HL-60 (cell line): Measurements from ENCODE around the gene PSMC5.

Experiments used
- GABPA ChIP-seq: IDR thresholded peaks from 2 replicates; pipeline ENCODE4 v1.6.1; 2012; ENCODE audit warnings: low read depth
- POLR2AphosphoS5 ChIP-seq: IDR thresholded peaks from 2 replicates; pipeline ENCODE4 v1.6.1; 2012; ENCODE audit warnings: low read depth
- SPI1 ChIP-seq: IDR thresholded peaks from 2 replicates; pipeline ENCODE4 v1.6.1; 2012; ENCODE audit warnings: low read depth, mild to moderate bottlenecking, borderline replicate concordance
- TF ChIP-seq, protein P1 (sequence below): IDR thresholded peaks from one replicate; pipeline ENCODE4 v1.5.1; 2011; ENCODE audit warnings: low read length, control low read depth, inconsistent platforms; ENCODE audit not compliant: insufficient read depth
- TF ChIP-seq, protein P2 (sequence below): IDR thresholded peaks from 2 replicates; pipeline ENCODE4 v1.6.1; 2012; ENCODE audit warnings: low read depth; ENCODE audit not compliant: insufficient replicate concordance

DNA sequence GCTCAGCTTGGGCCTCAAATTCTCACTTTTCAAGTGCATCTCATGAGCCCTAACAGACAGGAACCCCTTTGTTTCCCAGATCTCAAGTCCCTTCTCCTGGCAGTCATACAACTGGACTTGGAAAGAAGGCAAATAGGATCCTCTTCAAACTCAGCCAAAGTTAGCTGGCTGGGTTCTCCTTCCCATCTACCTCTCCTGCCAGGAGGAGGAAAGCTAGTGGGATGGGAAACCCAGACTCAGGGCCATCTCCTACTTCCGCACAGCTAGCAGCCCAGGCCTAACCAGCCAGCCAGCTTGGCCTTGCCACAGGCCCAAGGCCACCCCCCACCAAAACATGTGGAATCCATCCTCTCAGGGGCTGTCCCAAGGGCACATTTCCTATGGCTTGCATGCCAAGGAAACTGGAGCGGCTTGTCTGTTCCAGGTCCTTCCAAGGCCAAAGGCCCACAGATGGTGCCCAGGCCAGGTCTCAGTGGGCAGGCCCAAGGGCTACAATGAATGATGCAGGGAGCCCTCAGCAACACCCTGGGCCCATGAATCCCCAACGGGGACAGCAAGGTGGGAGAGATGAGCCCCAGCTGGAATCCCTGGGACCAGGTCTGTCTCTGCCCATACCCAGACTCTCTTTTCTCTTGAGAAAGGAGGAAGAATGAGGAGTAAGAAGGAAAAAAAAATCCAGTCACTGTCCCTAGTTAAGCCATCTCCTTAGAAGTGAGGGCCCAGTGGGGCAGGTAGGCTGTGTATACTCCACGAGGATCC, 13.5 kb downstream of the PSMC5 start:
- TF ChIP-seq POLR2AphosphoS5 (no peak), SPI1 (no peak), GABPA (no peak)
- TF ChIP-seq, protein P1, sequence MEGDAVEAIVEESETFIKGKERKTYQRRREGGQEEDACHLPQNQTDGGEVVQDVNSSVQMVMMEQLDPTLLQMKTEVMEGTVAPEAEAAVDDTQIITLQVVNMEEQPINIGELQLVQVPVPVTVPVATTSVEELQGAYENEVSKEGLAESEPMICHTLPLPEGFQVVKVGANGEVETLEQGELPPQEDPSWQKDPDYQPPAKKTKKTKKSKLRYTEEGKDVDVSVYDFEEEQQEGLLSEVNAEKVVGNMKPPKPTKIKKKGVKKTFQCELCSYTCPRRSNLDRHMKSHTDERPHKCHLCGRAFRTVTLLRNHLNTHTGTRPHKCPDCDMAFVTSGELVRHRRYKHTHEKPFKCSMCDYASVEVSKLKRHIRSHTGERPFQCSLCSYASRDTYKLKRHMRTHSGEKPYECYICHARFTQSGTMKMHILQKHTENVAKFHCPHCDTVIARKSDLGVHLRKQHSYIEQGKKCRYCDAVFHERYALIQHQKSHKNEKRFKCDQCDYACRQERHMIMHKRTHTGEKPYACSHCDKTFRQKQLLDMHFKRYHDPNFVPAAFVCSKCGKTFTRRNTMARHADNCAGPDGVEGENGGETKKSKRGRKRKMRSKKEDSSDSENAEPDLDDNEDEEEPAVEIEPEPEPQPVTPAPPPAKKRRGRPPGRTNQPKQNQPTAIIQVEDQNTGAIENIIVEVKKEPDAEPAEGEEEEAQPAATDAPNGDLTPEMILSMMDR = no peak
- TF ChIP-seq, protein P2, sequence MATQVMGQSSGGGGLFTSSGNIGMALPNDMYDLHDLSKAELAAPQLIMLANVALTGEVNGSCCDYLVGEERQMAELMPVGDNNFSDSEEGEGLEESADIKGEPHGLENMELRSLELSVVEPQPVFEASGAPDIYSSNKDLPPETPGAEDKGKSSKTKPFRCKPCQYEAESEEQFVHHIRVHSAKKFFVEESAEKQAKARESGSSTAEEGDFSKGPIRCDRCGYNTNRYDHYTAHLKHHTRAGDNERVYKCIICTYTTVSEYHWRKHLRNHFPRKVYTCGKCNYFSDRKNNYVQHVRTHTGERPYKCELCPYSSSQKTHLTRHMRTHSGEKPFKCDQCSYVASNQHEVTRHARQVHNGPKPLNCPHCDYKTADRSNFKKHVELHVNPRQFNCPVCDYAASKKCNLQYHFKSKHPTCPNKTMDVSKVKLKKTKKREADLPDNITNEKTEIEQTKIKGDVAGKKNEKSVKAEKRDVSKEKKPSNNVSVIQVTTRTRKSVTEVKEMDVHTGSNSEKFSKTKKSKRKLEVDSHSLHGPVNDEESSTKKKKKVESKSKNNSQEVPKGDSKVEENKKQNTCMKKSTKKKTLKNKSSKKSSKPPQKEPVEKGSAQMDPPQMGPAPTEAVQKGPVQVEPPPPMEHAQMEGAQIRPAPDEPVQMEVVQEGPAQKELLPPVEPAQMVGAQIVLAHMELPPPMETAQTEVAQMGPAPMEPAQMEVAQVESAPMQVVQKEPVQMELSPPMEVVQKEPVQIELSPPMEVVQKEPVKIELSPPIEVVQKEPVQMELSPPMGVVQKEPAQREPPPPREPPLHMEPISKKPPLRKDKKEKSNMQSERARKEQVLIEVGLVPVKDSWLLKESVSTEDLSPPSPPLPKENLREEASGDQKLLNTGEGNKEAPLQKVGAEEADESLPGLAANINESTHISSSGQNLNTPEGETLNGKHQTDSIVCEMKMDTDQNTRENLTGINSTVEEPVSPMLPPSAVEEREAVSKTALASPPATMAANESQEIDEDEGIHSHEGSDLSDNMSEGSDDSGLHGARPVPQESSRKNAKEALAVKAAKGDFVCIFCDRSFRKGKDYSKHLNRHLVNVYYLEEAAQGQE = no peak
